HG02840 (cell line): Measurements from ENCODE around the gene RBM8A.

Experiments
- ATAC-seq: cut with Tn5 transposase; IDR thresholded peaks from one replicate; pipeline ENCODE4 v1.9.1; 2021; ENCODE audit warnings: mild to moderate bottlenecking, moderate library complexity, moderate number of reproducible peaks; ENCODE audit not compliant: unreplicated experiment, low FRiP score

RBM8A gene

DNA sequence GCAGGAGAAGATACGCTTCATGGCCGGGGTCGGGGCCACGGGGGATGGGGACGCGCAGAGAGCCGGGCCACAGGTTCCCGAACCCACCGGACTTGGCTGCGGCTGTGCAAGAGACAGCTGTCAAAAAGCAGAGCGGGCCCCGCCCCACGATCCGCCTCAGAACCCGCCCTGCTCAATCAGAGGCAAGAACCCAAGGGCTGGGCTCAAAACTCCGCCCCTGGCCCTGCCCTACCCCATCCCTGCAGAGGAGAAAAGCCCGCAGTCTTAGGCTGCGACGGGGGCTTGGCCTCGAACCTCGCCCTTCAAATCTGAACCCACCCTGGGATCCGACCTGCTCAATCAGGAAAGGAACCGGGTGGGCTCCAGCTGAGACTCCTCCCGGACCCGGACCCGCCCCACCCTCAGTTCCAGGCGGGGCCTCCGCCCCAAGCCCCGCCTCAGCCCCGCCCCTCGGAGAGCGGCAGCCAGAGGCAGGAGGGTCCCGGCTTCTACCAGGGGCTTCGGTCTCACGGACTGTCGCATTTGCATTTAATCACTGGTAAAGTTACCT lies 41.5 kb downstream of the RBM8A start, which contains the start of gene ANKRD35:
TSS of gene ANKRD35 (minus strand) at position 129 of the 550 bp plus-strand sequence. CDS start at position 21, 108 bp downstream.
- peak; percentile 97 for ATAC-seq

- no peak for ATAC-seq
Measured at GRCh38 chr1:145884675-145885074, 42.6 kb downstream of the RBM8A start.

DNA sequence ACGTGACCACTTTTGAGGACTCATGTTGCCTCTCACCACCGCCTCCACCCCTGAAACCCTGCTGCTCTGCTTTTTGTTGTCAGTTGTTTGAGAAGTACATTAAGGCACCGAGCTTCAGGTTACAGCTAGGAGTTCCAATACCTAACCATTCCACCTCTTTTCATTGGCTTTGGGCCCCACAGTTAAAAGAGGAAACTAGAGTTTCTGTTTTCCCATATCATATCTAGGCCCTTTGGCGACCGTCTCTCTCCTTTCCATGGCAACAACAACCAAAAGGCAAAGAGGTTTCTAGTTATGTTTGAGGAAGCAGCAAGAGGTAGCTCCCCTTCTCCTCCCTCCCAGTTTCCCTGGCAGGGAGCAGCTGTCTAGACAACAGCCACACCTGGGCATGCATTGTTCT lies 47.5 kb downstream of the RBM8A start:
- no peak for ATAC-seq

GRCh38 chr1:145878724-145879123 lies 48.6 kb downstream of the RBM8A start:
- ATAC-seq: no peak

DNA sequence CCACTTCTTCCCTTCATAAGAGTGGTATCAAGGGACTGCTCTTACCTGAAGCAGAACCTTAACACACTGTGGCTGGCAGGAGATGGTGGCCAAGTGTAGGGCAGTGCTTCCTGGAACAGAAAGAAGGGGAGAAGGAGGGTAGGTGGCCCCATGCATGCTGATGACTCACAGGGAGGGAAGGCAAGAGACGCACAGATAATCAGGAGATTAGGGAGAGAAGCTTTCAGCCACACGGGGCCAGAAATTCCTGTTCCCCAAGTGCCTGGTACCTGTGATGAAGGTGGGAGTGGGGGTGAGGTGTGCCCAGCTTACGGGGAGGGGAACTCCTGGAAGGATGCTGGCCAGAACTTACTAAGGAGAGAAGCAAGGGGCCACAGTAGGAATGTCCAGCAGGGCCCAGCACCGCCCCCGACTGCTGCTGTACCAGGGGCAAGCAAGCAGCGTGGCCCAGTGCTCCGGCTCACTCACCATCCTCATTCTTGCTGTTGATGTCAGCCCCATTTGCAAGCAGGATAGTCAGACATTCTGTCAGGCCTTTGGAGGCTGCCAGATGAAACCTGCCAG lies 49.3 kb downstream of the RBM8A start:
- ATAC-seq: no peak

DNA sequence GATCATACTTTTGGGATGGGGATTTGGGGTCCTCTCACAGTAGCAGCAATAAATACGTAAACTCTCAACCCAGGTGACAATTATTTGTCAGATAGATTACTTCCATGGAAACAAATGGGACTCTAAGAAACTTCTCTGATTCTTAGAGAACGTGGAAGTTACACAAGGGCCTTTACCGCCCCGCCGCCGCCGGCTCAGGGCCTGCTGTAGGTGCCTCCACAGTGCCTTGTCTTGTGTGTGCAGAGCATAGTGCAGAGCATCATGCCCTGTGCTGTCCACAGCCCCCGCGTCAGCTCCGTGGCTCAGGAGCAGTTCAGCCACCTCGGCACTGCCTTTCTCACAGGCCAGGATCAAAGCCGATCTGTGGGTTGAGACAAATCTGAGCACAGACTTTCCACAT lies 52.6 kb downstream of the RBM8A start:
- no peak for ATAC-seq

DNA sequence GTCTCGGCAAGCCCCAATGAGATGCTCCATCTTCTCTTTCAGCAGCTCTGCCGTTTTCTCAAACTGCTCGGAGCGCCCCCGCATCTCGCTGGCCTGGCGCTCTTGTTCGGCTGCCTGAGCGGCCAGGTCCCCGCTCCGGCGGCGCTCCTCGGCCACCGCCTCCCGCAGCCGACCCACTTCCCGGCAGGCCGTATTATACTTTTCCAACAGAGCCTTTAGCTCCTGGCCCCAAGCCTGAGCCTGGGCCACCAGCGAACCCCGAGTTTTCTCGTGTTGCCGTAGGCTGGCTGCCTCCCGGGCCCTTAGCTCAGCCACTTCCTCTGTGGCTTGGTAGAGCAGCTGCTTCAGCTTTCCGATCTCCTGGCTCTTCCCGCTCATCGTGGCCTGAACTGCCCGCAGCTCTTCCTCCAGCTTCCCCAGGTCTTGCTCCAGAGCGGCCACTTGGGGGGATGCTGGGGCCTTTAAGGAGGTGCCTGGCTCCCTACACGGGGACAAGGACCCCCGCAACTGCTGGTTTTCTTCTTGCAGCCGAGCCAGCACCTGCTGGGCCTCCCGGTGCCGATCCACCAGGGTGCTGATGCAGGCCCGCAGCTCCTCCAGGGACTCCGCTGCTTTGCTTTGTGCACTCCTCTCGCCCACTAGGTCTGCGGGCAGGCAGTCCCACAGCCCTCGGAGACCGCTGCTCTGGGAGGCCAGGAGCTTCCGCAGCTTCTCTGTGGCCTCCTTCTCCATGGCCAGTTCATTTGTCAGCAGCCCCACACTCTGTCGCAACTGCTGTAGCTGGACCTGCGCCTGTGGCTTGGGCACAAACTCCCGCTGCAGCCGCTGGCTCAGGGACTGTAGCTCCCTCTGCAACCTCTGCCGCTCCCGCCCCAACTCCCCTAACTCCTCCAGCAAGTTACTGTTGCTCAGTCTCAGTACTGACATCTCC lies 55.0 kb downstream of the RBM8A start:
- no peak for ATAC-seq
